Kidney (tissue), 14 donors: ENCODE results near the gene NAA11. TPM values are rescaled to one million over a fixed set of nuclear protein-coding genes. Genes with fewer than 3 reads are reported as not detected.

Source experiments
- DNase-seq, 5 donors: peaks; one replicate each; pipeline ENCODE4 v3.0.0-alpha.2; 2013 to 2020
- FAIRE-seq: peaks from 2 replicates; lab custom pipeline; 2012; peaks lifted over from hg19 to GRCh38; lab: Jason Lieb, UNC
- H3K27ac ChIP-seq, 2 donors: one replicate each; pipeline ENCODE4 v1.7.0; 2013; ENCODE audit warnings: low read depth in 2 of 2, low read length in 2 of 2, inconsistent platforms in 1 of 2
- H3K27me3 ChIP-seq: one replicate; pipeline ENCODE4 v1.7.1; 2013; ENCODE audit warnings: low read length, inconsistent platforms; ENCODE audit not compliant: control insufficient read depth, insufficient read depth
- H3K36me3 ChIP-seq, 3 donors: one replicate each; pipeline versions ENCODE4 v1.7.0 to v1.7.1; 2013; ENCODE audit warnings: low read length in 3 of 3, control low read depth in 1 of 3, inconsistent platforms in 1 of 3; ENCODE audit not compliant: insufficient read depth in 3 of 3, control insufficient read depth in 2 of 3
- H3K4me1 ChIP-seq, 3 donors: one replicate each; pipeline versions ENCODE4 v1.7.0 to v1.7.1; 2013; ENCODE audit warnings: low read length in 3 of 3, inconsistent platforms in 1 of 3, low read depth in 1 of 3; ENCODE audit not compliant: control insufficient read depth in 2 of 3, insufficient read depth in 2 of 3
- H3K4me3 ChIP-seq, 3 donors: one replicate each; pipeline versions ENCODE4 v1.7.0 to v1.8.1; 2013; ENCODE audit warnings: low read length in 3 of 3, control low read depth in 1 of 3, inconsistent platforms in 1 of 3
- H3K9ac ChIP-seq, 3 donors: one replicate each; pipeline versions ENCODE4 v1.7.0 to v1.7.1; 2013; ENCODE audit warnings: low read length in 3 of 3, control low read depth in 1 of 3, inconsistent platforms in 1 of 3
- H3K9me3 ChIP-seq, 3 donors: one replicate each; pipeline versions ENCODE4 v1.7.0 to v1.7.1; 2013; ENCODE audit warnings: low read length in 3 of 3, control low read depth in 1 of 3, inconsistent platforms in 1 of 3; ENCODE audit not compliant: control insufficient read depth in 2 of 3, insufficient read depth in 1 of 3
- intact Hi-C: fragments of 100-400 bp; cut with DNase I; formaldehyde crosslinking; loops from one replicate; pipeline ENCODE4 v1.11.1; 2022
- polyA plus RNA-seq: library from polyadenylated mRNA; stranded (reverse); fragments of 350-450 nt; fragmentation: Illumina TruSeq; extraction: RNeasy Lipid Tissue Mini Kit (QIAGEN cat#74804); gene quantifications from one replicate; pipeline ENCODE4 v1.2.3, GENCODE V29; 2014; ENCODE audit warnings: low read depth, low replicate concordance; ENCODE audit not compliant: insufficient read depth
- total RNA-seq: library from RNA; stranded (reverse); fragmentation: NEBNext Ultra II Directional; extraction: Animal tissue kit (Norgen Biotek cat#: 25700); gene quantifications from one replicate; pipeline ENCODE4 v1.2.1, GENCODE V29; 2021
- TF ChIP-seq, protein P1 (sequence below): IDR thresholded peaks from 3 replicates; pipeline ENCODE4 v1.5.1; 2012; ENCODE audit warnings: mild to moderate bottlenecking, moderate library complexity, borderline replicate concordance; ENCODE audit not compliant: insufficient read depth; ENCODE audit errors: extremely low read depth
- donor health status: control.
- donor health status: control.
- donor health status: control.
- donor health status: control.
- donor health status: control.
- donor health status: DM: yes; HTN: yes; CAD: no.
- donor health status: Normal renal cell carcinoma (clear cell type).

The NAA11 gene
- total and polyA plus RNA-seq, 2 donors from 2014 or later = not detected

DNA sequence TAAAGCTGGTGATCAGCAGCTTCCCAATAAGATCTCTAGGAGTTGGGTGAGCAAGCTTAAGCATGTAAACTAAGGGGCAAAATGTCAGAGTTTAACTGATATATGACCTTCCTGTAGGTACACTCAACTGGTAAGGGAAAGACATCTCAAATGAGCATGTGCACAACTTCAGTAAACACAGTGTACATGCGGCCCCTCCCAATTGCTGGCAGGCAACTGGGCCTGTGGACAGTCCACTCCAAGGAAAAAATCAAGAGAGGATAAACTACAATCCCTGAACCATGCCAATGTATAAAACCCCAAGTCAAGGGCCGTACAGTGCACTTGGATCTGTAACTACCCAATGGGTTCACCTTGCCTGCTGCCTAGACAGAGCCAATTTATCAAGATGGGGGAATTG, 4.9 kb upstream of the NAA11 start:
- H3K27ac ChIP-seq = no peak overlapping the region
- no peaks in the 10 kb centered on the region for H3K36me3 ChIP-seq
- H3K4me3 ChIP-seq = no peak overlapping the region
- H3K27me3 ChIP-seq = no peaks in the 10 kb centered on the region
- no peak for DNase-seq
- FAIRE-seq = no peak
- intact Hi-C loops = no loop called here
- TF ChIP-seq, protein P1, sequence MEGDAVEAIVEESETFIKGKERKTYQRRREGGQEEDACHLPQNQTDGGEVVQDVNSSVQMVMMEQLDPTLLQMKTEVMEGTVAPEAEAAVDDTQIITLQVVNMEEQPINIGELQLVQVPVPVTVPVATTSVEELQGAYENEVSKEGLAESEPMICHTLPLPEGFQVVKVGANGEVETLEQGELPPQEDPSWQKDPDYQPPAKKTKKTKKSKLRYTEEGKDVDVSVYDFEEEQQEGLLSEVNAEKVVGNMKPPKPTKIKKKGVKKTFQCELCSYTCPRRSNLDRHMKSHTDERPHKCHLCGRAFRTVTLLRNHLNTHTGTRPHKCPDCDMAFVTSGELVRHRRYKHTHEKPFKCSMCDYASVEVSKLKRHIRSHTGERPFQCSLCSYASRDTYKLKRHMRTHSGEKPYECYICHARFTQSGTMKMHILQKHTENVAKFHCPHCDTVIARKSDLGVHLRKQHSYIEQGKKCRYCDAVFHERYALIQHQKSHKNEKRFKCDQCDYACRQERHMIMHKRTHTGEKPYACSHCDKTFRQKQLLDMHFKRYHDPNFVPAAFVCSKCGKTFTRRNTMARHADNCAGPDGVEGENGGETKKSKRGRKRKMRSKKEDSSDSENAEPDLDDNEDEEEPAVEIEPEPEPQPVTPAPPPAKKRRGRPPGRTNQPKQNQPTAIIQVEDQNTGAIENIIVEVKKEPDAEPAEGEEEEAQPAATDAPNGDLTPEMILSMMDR = no peak
- no peaks in the 10 kb centered on the region for H3K9me3 ChIP-seq
- no peak overlapping the region for H3K9ac ChIP-seq
- H3K4me1 ChIP-seq = no peaks in the 10 kb centered on the region

DNA sequence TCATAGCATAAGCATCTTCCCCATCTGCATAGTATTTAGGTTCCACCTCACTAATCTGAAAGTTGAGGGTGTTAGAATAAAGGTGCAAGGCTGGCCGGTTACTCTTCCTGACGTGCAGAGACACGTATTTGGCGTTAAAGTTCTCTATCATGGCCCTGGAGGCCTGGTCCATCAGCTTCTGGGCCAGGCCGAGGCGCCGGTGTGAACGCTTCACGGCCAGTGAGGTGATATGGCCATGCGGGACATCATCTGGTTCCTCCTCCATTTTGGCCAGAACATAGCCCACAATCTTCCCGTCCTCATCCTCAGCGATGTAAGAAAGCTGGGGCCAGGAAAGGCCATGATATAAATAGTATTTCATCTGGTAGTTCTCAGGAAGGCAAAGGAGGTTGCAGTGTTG, 425 bp downstream of the NAA11 start:
- intact Hi-C loops = no loop called here
- no peak overlapping the region for H3K27ac ChIP-seq
- no peaks in the 10 kb centered on the region for H3K4me1 ChIP-seq
- no peak overlapping the region for H3K9ac ChIP-seq
- no peak overlapping the region for H3K4me3 ChIP-seq
- H3K9me3 ChIP-seq = no peaks in the 10 kb centered on the region
- TF ChIP-seq, protein P1 = no peak
- no peaks in the 10 kb centered on the region for H3K36me3 ChIP-seq
- no peak for FAIRE-seq
- no peak for DNase-seq
- H3K27me3 ChIP-seq = no peaks in the 10 kb centered on the region

DNA sequence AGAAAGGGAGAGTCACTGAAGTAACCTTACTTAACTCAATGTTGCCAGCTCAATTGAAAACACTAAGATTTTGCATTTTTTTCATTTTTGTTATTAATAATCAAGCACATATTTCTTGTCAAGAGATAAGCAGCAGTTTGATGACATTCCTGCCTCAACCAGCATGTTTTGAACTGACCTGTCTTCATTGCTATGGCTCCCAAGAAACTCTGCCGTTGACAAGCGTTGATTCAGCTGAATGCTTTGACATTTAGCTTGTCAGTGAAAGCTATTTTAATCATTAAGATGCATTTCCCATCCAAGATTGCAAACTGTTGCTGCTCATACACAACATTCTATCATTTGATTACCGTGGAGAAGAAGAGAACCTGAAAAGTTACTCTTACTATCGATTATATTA, 5.9 kb downstream of the NAA11 start:
- H3K9ac ChIP-seq = no peak overlapping the region
- no peaks in the 10 kb centered on the region for H3K9me3 ChIP-seq
- no peak overlapping the region for H3K4me3 ChIP-seq
- TF ChIP-seq, protein P1 = no peak
- no peak overlapping the region for H3K27ac ChIP-seq
- no peaks in the 10 kb centered on the region for H3K27me3 ChIP-seq
- no peaks in the 10 kb centered on the region for H3K36me3 ChIP-seq
- peaks cover 0 to 4% (median 0%) of the 10 kb centered on the region in 3 donors for H3K4me1 ChIP-seq
- FAIRE-seq = no peak
- no peak for DNase-seq
- intact Hi-C loops = no loop called here

DNA sequence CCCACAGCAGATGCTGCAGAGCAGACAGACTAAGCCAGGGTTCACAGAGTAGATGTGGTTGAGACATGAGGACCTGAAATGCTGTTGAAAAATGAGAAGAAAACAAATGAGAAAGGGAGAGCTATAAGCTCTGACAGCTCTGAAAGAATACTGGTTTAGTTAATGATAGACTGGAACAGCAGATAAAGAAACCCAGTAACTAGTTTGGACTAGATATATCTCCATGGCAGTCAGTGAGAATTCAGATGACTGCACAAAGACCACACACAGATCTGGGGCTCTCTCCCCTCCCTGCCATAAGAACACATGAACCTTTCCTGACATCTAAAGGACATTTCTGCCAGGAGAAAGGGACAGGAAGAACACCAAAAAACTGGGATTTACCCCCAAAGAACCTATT, 8.2 kb downstream of the NAA11 start:
- DNase-seq = no peak
- Histone ChIP-seq H3K9ac (no peak overlapping the region), H3K4me3 (no peak overlapping the region), H3K4me1 (peaks cover 0 to 11% (median 0%) of the 10 kb centered on the region in 3 donors), H3K9me3 (no peaks in the 10 kb centered on the region), H3K27me3 (no peaks in the 10 kb centered on the region), H3K36me3 (no peaks in the 10 kb centered on the region), H3K27ac (no peak overlapping the region)
- TF ChIP-seq, protein P1 = no peak
- intact Hi-C loops = no loop called here
- FAIRE-seq = no peak
